22Rv1 (cell line): ENCODE measurements around the gene CAMK1D.

ENCODE experiments used
- H3K27ac ChIP-seq: fragments of 450-650 bp; 2 replicates; pipeline ENCODE4 v1.5.1; 2017
- CTCF ChIP-seq: fragments of 450-650 bp; IDR thresholded peaks from 2 replicates; pipeline ENCODE4 v1.5.1; 2017; ENCODE audit warnings: mild to moderate bottlenecking
- ZFX ChIP-seq: fragments of 450-650 bp; IDR thresholded peaks from 2 replicates; pipeline ENCODE4 v1.6.1; 2017; ENCODE audit warnings: antibody characterized with exemption, borderline replicate concordance

CAMK1D gene

GRCh38 chr10:12825260-12825849, 476.0 kb downstream of the CAMK1D start:
- TF ChIP-seq ZFX (no peak), CTCF (no peak)
- H3K27ac ChIP-seq = no peak overlapping the region

GRCh38 chr10:12826800-12827372, 477.5 kb downstream of the CAMK1D start:
- TF ChIP-seq CTCF (no peak), ZFX (no peak)
- no peak overlapping the region for H3K27ac ChIP-seq

GRCh38 chr10:12828736-12829135, 479.4 kb downstream of the CAMK1D start:
- TF ChIP-seq ZFX = no peak
- no peak for TF ChIP-seq CTCF

GRCh38 chr10:12829831-12830390, 480.6 kb downstream of the CAMK1D start:
- no peak overlapping the region for H3K27ac ChIP-seq
- TF ChIP-seq CTCF = no peak
- no peak for TF ChIP-seq ZFX

More at GRCh38 chr10:12828736-12829135, 479.4 kb downstream of the CAMK1D start:
- H3K27ac ChIP-seq = no peak overlapping the region

- no peak overlapping the region for H3K27ac ChIP-seq
- TF ChIP-seq CTCF (no peak), ZFX (no peak)
These were observed 482.7 kb downstream of the CAMK1D start for GRCh38 chr10:12832096-12832495.

- no peak for TF ChIP-seq ZFX
- no peak for TF ChIP-seq CTCF
- H3K27ac ChIP-seq = no peak overlapping the region
These were observed 484.1 kb downstream of the CAMK1D start for GRCh38 chr10:12833451-12833850.

- no peak for TF ChIP-seq CTCF
- TF ChIP-seq ZFX = no peak
- no peak overlapping the region for H3K27ac ChIP-seq
These were observed 484.8 kb downstream of the CAMK1D start for GRCh38 chr10:12834116-12834665.
